ENCODE measurements around the gene VEGFB.

GRCh38 chr11:64241241-64241490, 6.8 kb downstream of the VEGFB start:
- TF ChIP-seq CTCF (IDR thresholded peaks at IDR 0.05), result no peak
- no peak for TF ChIP-seq REST (IDR thresholded peaks at IDR 0.05; ENCODE audit: insufficient read depth in 1 of 2, low read depth in 2 of 2, low read length in 1 of 2)
- no peak for TF ChIP-seq POLR2AphosphoS5 (IDR thresholded peaks at IDR 0.05; ENCODE audit: low read depth, low read length)

All from Panc1 (cell line).